Measurements from ENCODE around the gene TFAP2A. TPM values are rescaled to one million over a fixed set of nuclear protein-coding genes. Genes with fewer than 3 reads are reported as not detected.

TFAP2A gene
- total and polyA plus RNA-seq, 10 of the 15 experiments (the other 5 are each of a cell fraction or from before 2014, with no cell fraction given) = 0.05 to 0.46 (median 0.17) TPM; not detected in 4

GRCh38 chr6:10463491-10464481, 48.9 kb upstream of the TFAP2A start:
- BruUV-seq (replicated peaks) = no TSS peak
- RAD21 ChIA-PET (ENCODE audit: unreplicated experiment) = interaction anchor here (1.0 to 3.3 kb wide), 5 partner anchors 13 to 29 kb away, joined by 3 to 26 read pairs (median 7); no protein-coding TSS in a partner anchor
- CTCF ChIA-PET = interaction anchor here (0.6 to 4.7 kb wide), 13 partner anchors 10 to 1032 kb away, joined by 3 to 28 read pairs (median 7); no protein-coding TSS in a partner anchor
- SMC1A ChIA-PET (ENCODE audit: uncharacterized antibody, unreplicated experiment) = interaction anchor here (0.8 to 5.7 kb wide), 6 partner anchors 11 to 62 kb away, joined by 3 to 42 read pairs (median 7); no protein-coding TSS in a partner anchor
- peaks cover 14% of the 10 kb centered on the region for H3K4me1 ChIP-seq (ENCODE audit: control insufficient read depth, insufficient read depth, low read length)
- H3K9me3 ChIP-seq (replicated peaks; ENCODE audit: control insufficient read depth, insufficient read depth, low read length) = no peaks in the 10 kb centered on the region; the same call in 2 of the 3 replicates
- WGBS (ENCODE audit: insufficient coverage, insufficient replicate concordance, low lambda C conversion rate, missing lambda C conversion rate) = 47% methylated on average over 16 of the region's 16 CpGs
- H2AFZ ChIP-seq (ENCODE audit: control insufficient read depth, low read depth, low read length) = no peak overlapping the region
- no peaks in the 10 kb centered on the region; a peak in 1 of 4 replicates for H3K27me3 ChIP-seq (replicated peaks in 1 of 2; ENCODE audit: control insufficient read depth in 2 of 2, insufficient read depth in 2 of 2, low read length in 1 of 2)
- no peaks in the 10 kb centered on the region for H4K20me1 ChIP-seq (ENCODE audit: control insufficient read depth, insufficient read depth)
- H3K27ac ChIP-seq (ENCODE audit: control insufficient read depth, insufficient read depth) = no peak overlapping the region
- DNase-seq (ENCODE audit: low read depth, low spot score) = no peak
- ATAC-seq = peak; percentile 48
- no peak for FAIRE-seq
- POLR2A ChIA-PET = interaction anchor here (0.6 kb wide), 1 partner anchor 470 kb away, joined by 4 read pairs; no protein-coding TSS in a partner anchor
- no peak overlapping the region for H3K9ac ChIP-seq (ENCODE audit: control insufficient read depth, insufficient read depth, low read length)
- intact Hi-C loops (cut with micrococcal nuclease; ENCODE audit: unreplicated experiment) = no loop called here
- in situ Hi-C loops (cut with MboI) = no loop called here
- no peaks in the 10 kb centered on the region for H3K36me3 ChIP-seq (ENCODE audit: control insufficient read depth in 2 of 2, insufficient read depth in 2 of 2, low read length in 1 of 2)
- no peak overlapping the region for H3K4me3 ChIP-seq
- no peak overlapping the region for H3K4me2 ChIP-seq (ENCODE audit: control insufficient read depth, insufficient read depth)
- H3K79me2 ChIP-seq (ENCODE audit: control insufficient read depth, insufficient read depth, low read length) = no peaks in the 10 kb centered on the region
- no peak for TF ChIP-seq BCL11A (IDR thresholded peaks at IDR 0.05; ENCODE audit: low read depth, low read length)
- peak; percentile 73 for TF ChIP-seq ATF7 (IDR thresholded peaks at IDR 0.05; ENCODE audit: low read depth)
- TF ChIP-seq MEF2B (IDR thresholded peaks at IDR 0.05; ENCODE audit: partially characterized antibody, poor library complexity, severe bottlenecking) = peak; percentile 86
- peak; percentile 44; the same call in 1 of the 2 replicates for TF ChIP-seq IKZF1 (conservative IDR thresholded peaks at IDR 0.05)
- peak; percentile 59 for TF ChIP-seq SKIL (IDR thresholded peaks at IDR 0.05; ENCODE audit: low read depth, poor library complexity, severe bottlenecking)
- 0 out of 4 replicates have a peak, but pooled peaks of 1 of the 2 experiments have one; percentile 20 for TF ChIP-seq EP300 (IDR thresholded peaks at IDR 0.05; ENCODE audit: borderline replicate concordance in 1 of 2, control insufficient read depth in 1 of 2, low read depth in 2 of 2, low read length in 2 of 2)
- TF ChIP-seq EED (IDR thresholded peaks at IDR 0.05; ENCODE audit: low read depth) = peak; percentile 16; the same call in 1 of the 2 replicates
- no peak for TF ChIP-seq SIN3A (IDR thresholded peaks at IDR 0.05; ENCODE audit: low read depth, low read length)
- TF ChIP-seq TAF1 (IDR thresholded peaks at IDR 0.05; ENCODE audit: borderline replicate concordance, low read depth, low read length) = no peak
- TF ChIP-seq JUNB (IDR thresholded peaks at IDR 0.05) = peak; percentile 60
- TF ChIP-seq NBN (IDR thresholded peaks at IDR 0.05) = peak; percentile 53; the same call in 1 of the 2 replicates
- peak; percentile 51; the same call in 1 of the 2 replicates for TF ChIP-seq ATF2 (IDR thresholded peaks at IDR 0.05; ENCODE audit: low read length)
- TF ChIP-seq MEF2A (IDR thresholded peaks at IDR 0.05; ENCODE audit: insufficient read depth, low read depth, low read length) = peak; percentile 61; the same call in 1 of the 2 replicates
- TF ChIP-seq TCF3 (IDR thresholded peaks at IDR 0.05; ENCODE audit: borderline replicate concordance, insufficient read depth, low read depth, low read length) = no peak
- peak; percentile 81; the same call in 1 of the 2 replicates for TF ChIP-seq MTA2 (IDR thresholded peaks at IDR 0.05; ENCODE audit: low read depth)
- peak; percentile 83 for TF ChIP-seq RELB (IDR thresholded peaks at IDR 0.05; ENCODE audit: low read depth)
- peak; percentile 42; the same call in 1 of the 2 replicates for TF ChIP-seq NFIC (IDR thresholded peaks at IDR 0.05; ENCODE audit: low read depth, low read length)
